Measurements from ENCODE around the gene TMEM132E. TPM values are rescaled to one million over a fixed set of nuclear protein-coding genes. Genes with fewer than 3 reads are reported as not detected.
"Not testable (repeated sequence)": the region's sequence is repeated elsewhere in the genome, so short reads cannot be mapped to it uniquely, and the experiment has no call there.

The TMEM132E gene, protein sequence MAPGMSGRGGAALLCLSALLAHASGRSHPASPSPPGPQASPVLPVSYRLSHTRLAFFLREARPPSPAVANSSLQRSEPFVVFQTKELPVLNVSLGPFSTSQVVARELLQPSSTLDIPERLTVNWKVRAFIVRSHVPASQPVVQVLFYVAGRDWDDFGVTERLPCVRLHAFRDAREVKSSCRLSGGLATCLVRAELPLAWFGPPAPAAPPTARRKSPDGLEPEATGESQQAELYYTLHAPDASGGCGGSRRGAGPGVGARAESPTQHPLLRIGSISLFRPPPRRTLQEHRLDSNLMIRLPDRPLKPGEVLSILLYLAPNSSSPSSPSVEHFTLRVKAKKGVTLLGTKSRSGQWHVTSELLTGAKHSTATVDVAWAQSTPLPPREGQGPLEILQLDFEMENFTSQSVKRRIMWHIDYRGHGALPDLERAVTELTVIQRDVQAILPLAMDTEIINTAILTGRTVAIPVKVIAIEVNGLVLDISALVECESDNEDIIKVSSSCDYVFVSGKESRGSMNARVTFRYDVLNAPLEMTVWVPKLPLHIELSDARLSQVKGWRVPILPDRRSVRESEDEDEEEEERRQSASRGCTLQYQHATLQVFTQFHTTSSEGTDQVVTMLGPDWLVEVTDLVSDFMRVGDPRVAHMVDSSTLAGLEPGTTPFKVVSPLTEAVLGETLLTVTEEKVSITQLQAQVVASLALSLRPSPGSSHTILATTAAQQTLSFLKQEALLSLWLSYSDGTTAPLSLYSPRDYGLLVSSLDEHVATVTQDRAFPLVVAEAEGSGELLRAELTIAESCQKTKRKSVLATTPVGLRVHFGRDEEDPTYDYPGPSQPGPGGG (N-terminal part only)
- total RNA-seq = under 1 TPM; 0.09 to 0.26 TPM
- long read RNA-seq = 0 reads

DNA sequence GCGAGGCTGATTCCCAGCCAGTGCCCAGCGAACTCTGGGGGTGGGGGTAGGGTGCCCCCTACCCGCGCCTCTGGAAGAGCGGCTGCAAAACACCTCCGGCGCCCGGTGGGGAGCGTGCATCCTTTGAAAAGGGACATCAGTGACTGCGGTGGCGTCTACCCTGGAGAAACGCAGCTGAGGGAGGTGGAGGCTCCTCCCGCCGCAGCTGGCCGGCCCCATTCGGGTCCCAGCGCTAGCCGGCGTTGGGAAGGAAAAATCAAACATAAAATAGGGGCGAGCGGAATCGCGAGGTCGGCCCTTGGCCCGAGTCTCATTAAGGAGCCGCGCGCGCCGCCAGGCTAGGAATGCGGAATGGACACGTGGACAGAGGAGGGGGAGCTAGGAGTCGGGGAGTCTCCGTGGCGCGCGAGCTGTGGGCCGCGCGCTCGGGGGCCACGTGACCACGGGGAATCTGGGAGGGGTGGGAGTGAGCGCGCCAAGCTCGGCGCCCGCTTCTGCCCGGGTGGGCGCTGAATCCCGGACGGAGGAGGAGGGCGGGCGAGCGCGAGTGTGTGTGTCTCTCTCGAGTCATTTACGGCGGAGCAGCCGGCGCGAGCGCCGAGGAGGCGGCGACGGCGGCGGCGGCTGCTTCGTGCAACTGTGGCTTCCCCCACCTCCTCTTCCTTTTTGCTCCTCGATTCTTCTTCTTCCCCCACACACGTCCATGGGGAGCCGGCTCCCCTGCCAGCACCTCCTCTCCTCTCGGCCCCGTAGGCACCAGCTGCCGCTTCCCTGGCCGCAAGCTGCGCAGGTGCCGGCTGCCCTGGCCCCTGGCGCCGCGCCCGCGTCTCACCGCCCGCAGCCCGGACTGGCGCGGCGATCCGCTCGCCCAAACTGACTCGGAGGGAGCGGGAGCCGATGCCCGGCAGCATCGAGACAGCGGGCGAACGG lies at the start of gene TMEM132E:
Gene TMEM132E, plus strand, starts transcription at position 566 of the 930 bp plus-strand sequence. CDS start 1,495 bp downstream, outside the sequence.
- DNase-seq = peak; percentile 54
- peak; percentile 82 to 85 for ATAC-seq
- intact Hi-C loops (cut with DNase I) = no loop called here

DNA sequence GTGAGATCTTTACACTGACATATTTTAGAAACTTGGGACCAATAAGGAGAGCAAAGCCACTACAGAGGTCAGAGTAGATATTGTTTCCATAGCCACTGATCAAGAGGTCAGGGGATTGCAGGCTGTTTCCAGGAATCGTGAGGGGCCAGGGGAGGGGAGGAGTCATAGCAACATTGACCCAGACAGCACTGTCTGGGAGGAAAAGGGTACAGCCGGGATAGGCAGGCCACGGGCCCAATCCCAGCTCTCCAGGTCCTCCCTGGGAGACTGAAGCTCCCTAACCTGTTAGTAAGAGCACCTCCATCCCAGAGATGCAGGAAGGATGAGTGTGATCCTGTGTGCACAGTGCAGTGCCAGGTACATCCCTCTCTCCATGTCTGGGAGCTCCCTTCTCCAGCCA lies 48.5 kb upstream of the TMEM132E start:
- ATAC-seq = no peak
- no peak for DNase-seq
- intact Hi-C loops (cut with DNase I) = no loop called here

DNA sequence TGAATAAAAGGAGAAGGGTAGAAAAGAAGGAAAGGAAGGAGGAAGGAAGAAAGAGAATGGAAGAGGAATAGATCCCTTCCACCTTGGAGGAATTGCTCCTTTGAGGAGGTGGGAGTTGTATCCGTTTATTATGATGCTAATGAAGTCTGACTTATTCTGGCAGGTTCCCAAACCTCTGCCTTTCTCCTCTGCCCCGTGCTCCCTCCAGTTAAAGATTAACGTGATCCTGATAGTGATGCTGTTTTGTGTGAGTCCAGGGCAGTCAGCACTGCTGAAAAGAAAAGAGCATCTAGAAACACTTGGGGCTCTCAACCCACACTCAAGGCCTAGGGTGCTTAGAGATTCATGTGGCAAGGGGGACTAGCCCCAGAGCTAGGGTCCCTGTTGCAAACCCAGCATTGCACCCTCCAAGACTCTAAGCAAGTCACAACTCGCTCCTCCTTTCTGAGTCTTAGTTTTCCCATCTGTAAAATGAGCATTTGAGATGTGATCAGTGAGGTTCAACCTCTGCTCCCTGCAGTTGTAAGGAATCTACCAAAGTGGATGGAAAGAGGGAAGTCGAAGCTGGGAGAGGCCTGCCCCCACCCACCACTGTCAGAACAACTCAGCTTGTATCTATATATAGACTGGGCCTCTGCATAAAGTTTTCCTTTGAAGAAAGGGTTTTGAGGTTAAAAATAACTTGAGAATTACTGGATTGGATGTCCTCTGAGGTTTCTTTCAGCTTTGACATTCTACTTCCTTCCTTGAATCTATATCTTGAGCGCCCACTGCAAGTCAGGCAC lies 46.9 kb upstream of the TMEM132E start:
- intact Hi-C loops (cut with DNase I) = no loop called here
- ATAC-seq (no peak), DNase-seq (no peak)

DNA sequence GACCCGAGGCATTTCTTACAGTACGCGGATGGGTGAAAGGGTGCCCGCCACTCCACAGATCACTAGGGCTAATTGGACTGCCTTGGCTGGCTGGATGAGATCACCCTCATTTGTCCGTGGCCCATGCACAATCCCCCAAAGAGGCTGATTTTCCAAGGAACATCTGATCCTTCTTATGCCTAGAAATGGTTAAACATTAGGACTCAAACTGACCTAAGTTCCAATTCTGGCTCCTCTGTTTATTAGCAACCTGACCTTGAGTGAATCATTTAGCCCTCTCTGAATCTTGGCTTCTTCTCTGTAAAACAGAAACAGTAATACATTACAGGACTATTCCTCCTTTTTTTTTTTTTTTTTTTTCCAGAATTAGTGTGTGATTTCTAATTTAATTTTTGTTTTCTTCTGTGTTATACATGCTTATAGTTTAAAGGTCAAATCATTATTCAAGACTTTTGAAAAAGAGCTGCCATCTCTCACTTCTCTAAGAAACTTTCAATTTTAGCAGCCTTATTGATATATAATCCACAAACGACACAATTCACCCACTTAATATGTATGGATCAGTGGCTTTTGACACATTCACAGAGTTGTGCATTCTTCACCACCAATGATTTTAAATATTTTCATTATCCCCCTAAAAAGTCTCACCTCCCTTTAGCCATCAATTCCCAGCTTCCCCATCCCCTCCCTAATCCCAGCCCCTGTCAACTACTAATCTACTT lies 45.4 kb upstream of the TMEM132E start:
- ATAC-seq (no peak), DNase-seq (no peak)
- intact Hi-C loops (cut with DNase I) = no loop called here

DNA sequence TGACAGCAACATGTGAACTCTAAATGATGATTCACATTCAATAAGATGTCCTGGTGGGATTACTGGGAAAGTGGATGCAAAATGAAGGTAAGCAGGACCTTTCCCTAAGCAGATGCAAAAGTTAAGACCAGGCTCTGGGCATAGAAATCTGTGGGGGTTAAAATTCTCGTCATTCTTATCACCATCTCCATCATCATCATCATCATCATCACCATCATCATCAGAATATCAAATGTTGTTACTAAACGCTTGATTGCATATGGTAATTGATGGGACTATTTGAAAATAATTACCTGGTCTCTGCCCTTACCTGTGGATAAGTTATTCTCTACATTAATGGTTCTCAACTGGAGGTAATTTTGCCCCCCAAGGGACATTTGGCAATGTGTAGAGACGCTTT lies 41.9 kb upstream of the TMEM132E start:
- intact Hi-C loops (cut with DNase I) = no loop called here
- DNase-seq = no peak
- no peak for ATAC-seq

DNA sequence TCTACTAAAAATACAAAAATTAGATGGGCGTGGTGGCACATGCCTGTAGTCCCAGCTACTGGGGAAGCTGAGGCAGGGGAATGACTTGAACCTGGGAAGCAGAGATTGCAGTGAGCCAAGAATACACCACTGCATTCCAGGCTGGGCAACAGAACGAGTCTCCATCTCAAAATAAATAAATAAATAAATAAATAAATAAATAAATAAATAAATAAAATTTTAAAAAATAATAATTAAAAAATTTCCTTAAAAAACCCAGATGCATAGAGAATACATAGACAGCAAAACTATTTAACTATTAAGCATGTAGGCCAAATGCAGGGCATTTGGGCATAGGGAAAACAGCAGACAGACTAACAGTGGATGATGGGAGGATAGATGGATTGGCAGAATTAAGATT lies 40.8 kb upstream of the TMEM132E start:
- DNase-seq; ATAC-seq; intact Hi-C loops (cut with DNase I): not testable (repeated sequence)

DNA sequence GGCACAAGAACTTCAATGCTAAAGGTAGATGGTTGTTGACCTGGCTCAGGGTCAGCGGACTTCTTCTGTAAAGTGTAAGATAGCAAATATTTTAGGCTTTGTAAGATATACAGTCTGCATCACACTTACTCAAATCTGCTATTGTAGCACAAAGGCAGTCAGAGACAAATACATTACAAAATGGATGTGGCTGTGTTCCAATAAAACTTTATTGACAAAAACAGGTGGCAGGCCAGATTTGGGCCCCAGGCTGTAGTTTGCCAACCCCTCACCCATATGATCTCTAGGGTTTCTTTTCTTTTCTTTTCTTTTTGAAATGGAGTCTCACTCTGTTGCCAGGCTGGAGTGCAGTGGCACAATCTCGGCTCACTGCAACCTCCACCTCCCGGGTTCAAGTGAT lies 39.5 kb upstream of the TMEM132E start:
- intact Hi-C loops (cut with DNase I) = loop anchor here (5.0 to 10.0 kb wide), 3 partner anchors 352 to 585 kb away; partner anchors contain the start of gene FNDC8 (in 2 of the 2)
- ATAC-seq (no peak), DNase-seq (no peak)

DNA sequence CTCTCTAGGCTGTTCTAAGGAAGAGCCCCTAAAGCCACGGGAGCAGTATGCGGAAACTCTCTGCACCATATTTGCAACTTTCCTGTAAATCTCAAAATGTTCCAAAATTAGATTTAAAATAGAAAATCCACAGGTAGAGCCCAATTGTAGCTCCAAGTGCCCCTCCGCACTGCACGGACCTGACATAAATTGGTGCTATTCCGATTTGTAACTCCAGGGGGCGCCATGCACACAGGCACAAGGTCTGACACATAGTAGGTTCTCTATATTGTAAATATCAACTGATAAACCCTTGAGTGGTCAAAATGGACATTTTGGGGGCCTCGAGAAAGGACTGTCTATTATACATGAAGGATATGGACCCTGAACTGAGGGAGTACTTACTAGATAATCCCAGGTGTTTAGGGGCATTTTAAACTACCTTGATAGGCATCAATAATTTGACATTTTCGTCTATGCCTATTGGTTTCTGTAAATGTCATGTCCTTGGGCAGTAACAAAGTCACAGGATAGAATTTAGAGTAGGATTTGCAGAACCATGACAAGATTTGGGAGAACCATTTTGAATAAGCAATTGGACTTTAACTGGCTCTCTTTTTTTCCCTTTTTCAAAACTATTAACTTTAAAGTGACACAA lies 36.6 kb upstream of the TMEM132E start:
- peak; percentile 24 for DNase-seq
- ATAC-seq = no peak
- intact Hi-C loops (cut with DNase I) = loop anchor here (5.0 to 10.0 kb wide), 3 partner anchors 349 to 582 kb away; partner anchors contain the start of gene FNDC8 (in 2 of the 2)

DNA sequence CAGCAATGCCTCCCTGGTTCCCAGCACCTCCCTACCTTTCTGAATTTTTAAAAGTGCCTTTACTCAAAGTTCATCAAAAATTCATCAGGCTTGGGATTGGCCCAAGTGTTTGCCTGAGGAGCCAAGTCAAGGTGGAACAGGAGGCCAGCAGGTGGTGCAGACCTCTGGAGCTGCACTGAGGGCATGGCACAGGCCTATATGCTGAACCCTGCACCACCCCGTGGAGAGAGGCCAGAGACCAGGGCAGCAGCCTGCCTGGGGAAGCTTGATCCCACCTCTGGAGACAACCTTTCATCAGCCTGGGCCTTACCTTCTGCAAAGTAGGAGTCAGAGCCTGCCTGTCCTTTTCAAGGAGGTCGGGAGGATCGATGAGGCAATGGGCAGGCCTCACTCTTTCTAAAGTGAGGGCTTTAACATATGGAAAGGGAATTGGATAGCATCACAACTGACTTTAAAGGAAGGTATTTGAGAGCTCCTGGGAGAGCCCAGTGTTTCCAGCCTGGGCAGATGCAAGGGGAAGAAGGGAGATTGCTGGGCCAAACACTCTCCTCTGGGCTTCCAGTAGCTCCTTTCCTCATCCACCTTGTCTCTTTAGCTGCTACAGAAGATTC lies 31.8 kb upstream of the TMEM132E start:
- intact Hi-C loops (cut with DNase I) = loop anchor here in 1 of 2 donors (10.0 kb wide), 1 partner anchor 577 kb away; the partner anchor contains the start of gene FNDC8
- no peak for ATAC-seq

DNA sequence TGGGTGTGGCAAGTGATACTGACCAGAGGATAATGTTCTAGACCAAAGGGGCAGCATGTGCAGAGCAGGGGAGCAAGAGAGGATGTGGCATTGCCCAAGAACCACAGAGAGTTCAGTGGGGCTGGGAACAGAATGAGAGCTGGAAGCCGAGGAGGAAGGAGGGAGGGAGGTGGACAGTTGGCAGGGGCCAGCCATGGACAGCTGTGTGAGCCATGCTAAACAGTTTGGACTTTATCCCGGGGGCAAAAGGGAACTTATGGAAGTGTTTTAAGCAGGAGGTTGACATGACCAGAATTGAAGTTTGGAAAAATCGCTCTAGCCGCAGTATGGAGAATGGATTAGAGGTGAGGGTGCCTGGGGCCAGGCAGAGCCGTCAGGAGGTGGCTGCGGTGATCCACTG lies 29.4 kb upstream of the TMEM132E start:
- intact Hi-C loops (cut with DNase I) = loop anchor here in 1 of 2 donors (10.0 kb wide), 1 partner anchor 575 kb away; the partner anchor contains the start of gene FNDC8
- ATAC-seq (no peak), DNase-seq (no peak)

More for the DNA sequence above, 31.8 kb upstream of the TMEM132E start:
- no peak for DNase-seq

DNA sequence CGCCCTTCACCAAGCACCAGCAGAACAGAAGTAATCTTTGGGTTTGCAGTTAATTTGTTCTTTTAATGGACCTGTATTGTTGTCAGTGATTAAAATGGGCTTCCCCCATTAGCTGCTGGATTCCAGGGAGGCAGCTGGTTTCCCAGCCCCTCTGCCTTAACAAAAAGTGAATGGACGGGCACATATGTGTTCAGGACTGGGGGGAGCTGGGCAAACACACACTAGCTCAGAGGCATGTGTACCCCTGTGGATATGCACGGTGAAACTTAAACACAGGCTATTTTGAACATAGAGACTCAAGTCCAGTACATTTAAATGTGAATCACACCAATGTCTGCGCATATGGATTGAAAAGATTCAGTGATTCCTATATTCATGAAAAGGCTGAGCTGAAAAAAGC lies 25.5 kb upstream of the TMEM132E start:
- ATAC-seq (no peak), DNase-seq (no peak)
- intact Hi-C loops (cut with DNase I) = no loop called here

DNA sequence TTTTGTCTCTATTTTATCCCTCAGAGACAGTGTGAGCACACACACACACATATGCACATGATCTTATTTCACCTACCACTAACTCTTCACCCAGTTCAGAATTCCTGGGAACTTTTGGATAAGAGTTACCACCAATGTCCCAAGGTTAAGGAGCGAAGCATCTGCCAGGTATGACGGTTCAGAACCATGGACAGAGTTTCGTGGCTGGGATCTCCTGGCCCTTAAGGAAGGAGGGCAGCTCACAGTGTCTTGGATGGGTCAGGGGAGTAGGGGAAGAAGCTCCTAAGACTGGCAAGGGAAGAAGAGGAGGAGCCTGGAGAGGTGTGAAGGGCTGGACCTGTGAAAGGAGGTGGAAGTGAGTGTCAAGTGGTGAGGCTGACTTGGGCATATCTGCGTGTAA lies 23.0 kb upstream of the TMEM132E start:
- DNase-seq (no peak), ATAC-seq (no peak)
- intact Hi-C loops (cut with DNase I) = no loop called here

DNA sequence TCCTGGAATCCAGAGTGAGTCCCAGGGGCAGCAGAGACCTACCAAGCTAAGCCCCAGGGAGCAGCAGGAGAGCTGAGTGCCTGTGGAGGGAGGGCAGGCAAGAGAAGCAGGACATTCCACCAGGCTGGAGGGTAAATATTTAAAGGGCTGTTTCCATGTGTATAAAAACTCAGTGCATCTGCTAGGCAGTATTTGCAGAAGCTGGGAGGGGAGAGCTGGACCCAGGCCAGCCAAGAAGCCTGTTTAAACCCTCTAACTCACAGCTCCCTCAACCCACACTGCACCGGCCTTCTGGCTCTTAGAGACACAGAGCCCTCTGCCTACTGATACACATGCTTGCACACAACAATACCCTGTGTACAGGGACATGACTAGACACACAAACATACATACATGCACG lies 22.5 kb upstream of the TMEM132E start:
- intact Hi-C loops (cut with DNase I) = no loop called here
- DNase-seq (no peak), ATAC-seq (no peak)

DNA sequence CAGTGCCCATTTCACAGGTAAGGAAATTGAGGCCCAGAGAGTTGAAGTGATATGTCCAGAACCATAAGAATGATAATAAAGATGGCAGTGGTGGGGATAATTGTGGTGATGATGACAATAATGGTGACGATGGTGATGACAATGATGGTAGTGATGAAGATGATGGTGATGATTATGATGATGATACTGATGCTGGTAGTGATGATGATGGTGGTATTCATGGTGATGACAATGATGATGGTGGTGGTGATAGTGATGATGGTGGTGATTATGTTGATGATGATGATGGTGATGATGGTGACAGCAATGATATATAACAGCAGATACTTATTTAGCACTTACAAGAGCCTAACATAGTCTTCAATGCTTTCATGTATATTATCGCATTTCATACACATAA lies 18.1 kb upstream of the TMEM132E start:
- intact Hi-C loops (cut with DNase I) = no loop called here
- no peak for ATAC-seq
- no peak for DNase-seq

DNA sequence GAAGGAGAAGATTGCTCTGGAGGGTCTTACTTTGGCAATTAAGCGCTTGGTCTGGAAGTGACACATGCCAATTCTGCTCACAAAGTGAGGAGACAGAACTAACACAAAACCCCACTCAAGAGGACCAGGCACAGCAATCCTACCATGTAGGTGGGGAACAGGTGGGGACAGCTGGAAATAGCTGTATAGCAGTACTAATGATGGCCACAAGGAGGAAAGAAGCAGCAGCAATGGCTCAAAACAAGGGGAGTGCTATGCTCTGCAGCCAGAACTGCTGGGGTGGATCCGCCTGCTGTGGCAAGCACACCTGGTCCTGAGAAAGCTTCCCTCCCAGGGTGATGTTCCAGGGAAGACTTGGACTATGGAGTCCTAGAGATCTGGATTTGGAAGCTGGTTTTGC lies 17.0 kb upstream of the TMEM132E start:
- intact Hi-C loops (cut with DNase I) = no loop called here
- ATAC-seq = no peak
- DNase-seq = no peak

DNA sequence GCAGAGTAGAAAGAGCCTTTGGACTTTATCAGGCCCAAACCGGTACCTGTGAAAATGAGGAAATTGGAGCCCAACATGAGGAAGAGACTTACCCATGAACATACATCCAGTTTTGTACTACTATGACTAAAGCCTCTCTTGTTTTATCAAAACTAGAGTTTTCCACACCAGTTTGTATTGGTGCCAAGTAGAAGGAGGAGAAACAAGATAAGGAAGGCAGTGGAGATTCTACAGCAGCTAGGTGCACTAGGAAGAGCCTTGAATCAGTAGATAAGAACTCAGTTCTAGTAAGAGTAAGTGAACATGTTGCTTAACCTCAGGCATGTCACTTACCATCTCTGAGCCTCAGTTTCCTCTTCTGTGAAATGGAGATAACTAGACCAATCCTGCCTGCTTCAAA lies 13.7 kb upstream of the TMEM132E start:
- intact Hi-C loops (cut with DNase I) = no loop called here
- no peak for DNase-seq

DNA sequence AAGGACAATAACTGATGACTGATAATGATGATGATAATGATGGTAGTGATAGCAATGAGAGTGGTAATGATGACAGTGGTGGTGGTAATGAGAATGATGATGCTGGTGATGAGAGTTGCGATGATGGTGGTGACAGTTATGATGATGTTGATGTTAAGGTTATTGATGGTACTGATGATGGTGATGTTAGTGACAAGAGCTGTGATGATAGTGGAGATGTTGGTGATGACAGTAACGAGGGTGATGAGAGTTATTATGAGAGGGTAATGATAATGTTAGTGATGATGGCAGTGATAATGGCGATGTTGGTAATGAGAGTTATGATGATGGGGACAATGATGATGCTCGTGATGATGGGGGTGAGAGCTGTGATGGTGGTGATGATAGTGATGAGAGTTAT lies 13.2 kb upstream of the TMEM132E start:
- intact Hi-C loops (cut with DNase I) = no loop called here
- ATAC-seq (no peak), DNase-seq (no peak)

More for the DNA sequence above, 13.7 kb upstream of the TMEM132E start:
- peak in 1 of 2 donors; percentile 43 for ATAC-seq

All from left cardiac atrium (tissue), 4 donors.